ENCODE data around the gene TANGO6. TPM values are rescaled to one million over a fixed set of nuclear protein-coding genes. Genes with fewer than 3 reads are reported as not detected.

The TANGO6 gene
- total and polyA plus RNA-seq, 10 of the 15 experiments (the other 5 are each of a cell fraction or from before 2014, with no cell fraction given): 1.1 to 20.6 (median 11.0) TPM

GRCh38 chr16:69039333-69039941, 196.1 kb downstream of the TANGO6 start:
- H3K27ac ChIP-seq (ENCODE audit: control insufficient read depth, insufficient read depth): no peak overlapping the region
- peak; percentile 31 for FAIRE-seq
- ChIA-PET POLR2A (interaction anchor here (0.7 kb wide), 1 partner anchor 119 kb away, joined by 3 read pairs; no protein-coding TSS in a partner anchor), CTCF (no interaction called here), RAD21 (ENCODE audit: unreplicated experiment) (no interaction called here), SMC1A (ENCODE audit: uncharacterized antibody, unreplicated experiment) (no interaction called here)
- no peak for TF ChIP-seq RBBP5 (conservative IDR thresholded peaks at IDR 0.05)
- TF ChIP-seq ZBTB40 (IDR thresholded peaks at IDR 0.05; ENCODE audit: borderline replicate concordance): no peak
- TF ChIP-seq RFX5 (IDR thresholded peaks at IDR 0.05; ENCODE audit: low read depth, low read length): no peak
- H4K20me1 ChIP-seq (ENCODE audit: control insufficient read depth, insufficient read depth): no peaks in the 10 kb centered on the region
- no peak for ATAC-seq
- intact Hi-C loops (cut with micrococcal nuclease; ENCODE audit: unreplicated experiment) (no loop called here), in situ Hi-C loops (cut with MboI) (no loop called here)
- DNase-seq (ENCODE audit: low read depth, low spot score): no peak
- BruUV-seq (replicated peaks): no TSS peak
- 92% methylated on average over 3 of the region's 4 CpGs for WGBS (ENCODE audit: insufficient coverage, insufficient replicate concordance, low lambda C conversion rate, missing lambda C conversion rate)
- H3K4me1 ChIP-seq (ENCODE audit: control insufficient read depth, insufficient read depth, low read length): no peaks in the 10 kb centered on the region
- H3K4me2 ChIP-seq (ENCODE audit: control insufficient read depth, insufficient read depth): no peak overlapping the region
- H3K79me2 ChIP-seq (ENCODE audit: control insufficient read depth, insufficient read depth, low read length): no peaks in the 10 kb centered on the region
- H3K36me3 ChIP-seq (ENCODE audit: control insufficient read depth in 2 of 2, insufficient read depth in 2 of 2, low read length in 1 of 2): peaks cover 0 to 5% of the 10 kb centered on the region in 2 experiments; a peak in 3 of 4 replicates
- H3K9me3 ChIP-seq (replicated peaks; ENCODE audit: control insufficient read depth, insufficient read depth, low read length): peaks cover 2% of the 10 kb centered on the region; the same call in 2 of the 3 replicates
- H2AFZ ChIP-seq (ENCODE audit: control insufficient read depth, low read depth, low read length): no peak overlapping the region
- no peak overlapping the region for H3K4me3 ChIP-seq
- no peaks in the 10 kb centered on the region for H3K27me3 ChIP-seq (replicated peaks in 1 of 2; ENCODE audit: control insufficient read depth in 2 of 2, insufficient read depth in 2 of 2, low read length in 1 of 2)
- no peak overlapping the region for H3K9ac ChIP-seq (ENCODE audit: control insufficient read depth, insufficient read depth, low read length)
